GM23248 (cell line): ENCODE data around the gene GSE1. TPM values are rescaled to one million over a fixed set of nuclear protein-coding genes. Genes with fewer than 3 reads are reported as not detected.

Experiments
- DNase-seq: peaks from one replicate; pipeline ENCODE4 v3.0.0-alpha.2; 2015
- H2AFZ ChIP-seq: fragments of 200-600 bp; sonication (generic); 2 replicates; pipeline ENCODE4 v1.6.1; 2016; ENCODE audit warnings: antibody characterized with exemption
- H3F3A ChIP-seq: fragments of 200-600 bp; sonication (generic); 2 replicates; pipeline ENCODE4 v1.6.1; 2016; ENCODE audit warnings: mild to moderate bottlenecking, antibody characterized with exemption, mixed run types; ENCODE audit not compliant: insufficient read depth
- H3K27ac ChIP-seq: fragments of 200-600 bp; sonication (generic); 2 replicates; pipeline ENCODE4 v1.5.1; 2016; ENCODE audit warnings: mild to moderate bottlenecking
- H3K27me3 ChIP-seq: fragments of 200-600 bp; sonication (generic); replicated peaks from 2 replicates; pipeline ENCODE4 v1.6.1; 2016; ENCODE audit warnings: mild to moderate bottlenecking; ENCODE audit not compliant: insufficient read depth
- H3K36me3 ChIP-seq: fragments of 200-600 bp; sonication (generic); 2 replicates; pipeline ENCODE4 v1.6.1; 2016; ENCODE audit warnings: low read depth, mild to moderate bottlenecking
- H3K4me1 ChIP-seq: fragments of 200-600 bp; sonication (generic); 2 replicates; pipeline ENCODE4 v1.6.1; 2016; ENCODE audit warnings: mild to moderate bottlenecking; ENCODE audit not compliant: insufficient read depth
- H3K4me2 ChIP-seq: fragments of 200-600 bp; sonication (generic); one replicate; pipeline ENCODE4 v1.6.1; 2016; ENCODE audit warnings: mild to moderate bottlenecking; ENCODE audit not compliant: unreplicated experiment
- H3K4me3 ChIP-seq: fragments of 200-600 bp; sonication (generic); 2 replicates; pipeline ENCODE4 v1.5.1; 2016; ENCODE audit warnings: mild to moderate bottlenecking
- H3K79me2 ChIP-seq: fragments of 200-600 bp; sonication (generic); 2 replicates; pipeline ENCODE4 v1.6.1; 2016; ENCODE audit warnings: mild to moderate bottlenecking; ENCODE audit not compliant: insufficient read depth
- H3K9ac ChIP-seq: fragments of 200-600 bp; sonication (generic); 2 replicates; pipeline ENCODE4 v1.6.1; 2016; ENCODE audit warnings: mild to moderate bottlenecking
- H3K9me2 ChIP-seq: fragments of 200-600 bp; sonication (generic); 2 replicates; pipeline ENCODE4 v1.6.1; 2016; ENCODE audit warnings: mixed run types, mild to moderate bottlenecking, moderate library complexity; ENCODE audit not compliant: insufficient read depth
- H3K9me3 ChIP-seq: fragments of 200-600 bp; sonication (generic); one replicate; pipeline ENCODE4 v1.6.1; 2017; ENCODE audit warnings: low read depth
- H4K20me1 ChIP-seq: fragments of 200-600 bp; sonication (generic); 2 replicates; pipeline ENCODE4 v1.6.0; 2016; ENCODE audit not compliant: insufficient read depth
- EZH2 ChIP-seq: fragments of 200-600 bp; sonication (generic); IDR thresholded peaks from 2 replicates; pipeline ENCODE4 v1.6.1; 2018; ENCODE audit warnings: antibody characterized with exemption, mild to moderate bottlenecking; ENCODE audit not compliant: insufficient read depth, poor library complexity, severe bottlenecking
- EZH2phosphoT487 ChIP-seq: fragments of 200-600 bp; sonication (generic); IDR thresholded peaks from 2 replicates; pipeline ENCODE4 v1.6.1; 2018; ENCODE audit warnings: antibody characterized with exemption, moderate library complexity, mild to moderate bottlenecking, low read depth; ENCODE audit not compliant: insufficient read depth
- WGBS, 2 experiments: methylation state at CpG; one replicate each; pipeline ENCODE4 v1.1.6; 2015 to 2017; ENCODE audit warnings: low lambda C conversion rate in 2 of 2, low coverage in 1 of 2; ENCODE audit errors: missing lambda C conversion rate in 2 of 2; 5-methylcytosine and 5-hydroxymethylcytosine counted together
- in situ Hi-C: fragments of 300-500 bp; cut with MboI; formaldehyde crosslinking; loops from 2 replicates; pipeline ENCODE4 v1.15.0; 2020
- polyA plus RNA-seq: library from polyadenylated mRNA; unstranded; fragments of >200 nt; fragmentation: Nextera tagmentation; extraction: Ambion mirVana; gene quantifications from 2 replicates; pipeline ENCODE4 v1.2.1, GENCODE V29; 2016
- total RNA-seq: library from RNA; depleted of rRNA; stranded (reverse); fragments of >200 nt; shearing (Covaris generic); gene quantifications from 2 replicates; pipeline ENCODE4 v1.2.3, GENCODE V29; 2014

GSE1 gene
- total and polyA plus RNA-seq, 2 experiments from 2014 or later: 11.6 to 35.1 TPM

DNA sequence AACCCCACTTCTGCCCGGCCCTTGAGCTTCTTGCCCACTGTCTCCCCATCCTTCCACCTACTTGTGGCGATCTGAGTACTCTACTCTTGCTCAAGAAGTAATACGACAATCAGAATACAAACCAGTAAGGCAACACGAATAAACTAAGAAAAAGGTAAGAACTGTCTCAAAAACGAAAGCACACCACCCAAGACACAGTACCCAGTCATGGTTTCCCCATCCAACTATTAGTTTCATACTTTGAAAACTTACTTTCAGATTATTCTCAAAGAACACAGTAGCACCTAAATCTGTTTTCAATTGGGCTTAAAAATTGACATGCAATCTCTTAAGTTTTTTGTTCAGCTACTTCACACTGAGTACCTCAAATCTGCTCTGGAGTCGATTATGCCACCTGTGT, 61.7 kb downstream of the GSE1 start:
- WGBS, 2 experiments: 78 to 85% methylated on average over 6 of the region's 6 CpGs
- in situ Hi-C loops: no loop called here
- no peak overlapping the region for H3K27ac ChIP-seq

GRCh38 chr16:85675251-85675874, 62.2 kb downstream of the GSE1 start:
- H3K4me2 ChIP-seq: no peak overlapping the region
- peak; percentile 45 for DNase-seq
- in situ Hi-C loops: no loop called here
- no peaks in the 10 kb centered on the region for H3K9me3 ChIP-seq
- 0 out of 2 replicates have a peak, but pooled peaks cover under 1% of the 10 kb centered on the region for H3K79me2 ChIP-seq
- H3K4me1 ChIP-seq: no peaks in the 10 kb centered on the region
- H3K27me3 ChIP-seq: no peaks in the 10 kb centered on the region
- peaks cover 51% of the 10 kb centered on the region for H3K36me3 ChIP-seq
- no peak for TF ChIP-seq EZH2
- no peak for TF ChIP-seq EZH2phosphoT487
- H3K9ac ChIP-seq: no peak overlapping the region
- whole genome bisulfite sequencing, 2 experiments: 70 to 74% methylated on average over 4 of the region's 4 CpGs
- no peak overlapping the region for H3K27ac ChIP-seq
- H3F3A ChIP-seq: peaks cover 27% of the 10 kb centered on the region
- H3K4me3 ChIP-seq: no peak overlapping the region
- H2AFZ ChIP-seq: no peak overlapping the region
- H4K20me1 ChIP-seq: no peaks in the 10 kb centered on the region
- no peaks in the 10 kb centered on the region for H3K9me2 ChIP-seq

More for the DNA sequence above, 61.7 kb downstream of the GSE1 start:
- no peak overlapping the region for H3K4me3 ChIP-seq
- no peaks in the 10 kb centered on the region for H3K9me2 ChIP-seq
- no peaks in the 10 kb centered on the region for H4K20me1 ChIP-seq
- TF ChIP-seq EZH2phosphoT487 (no peak), EZH2 (no peak)
- H2AFZ ChIP-seq: no peak overlapping the region
- H3F3A ChIP-seq: peaks cover 31% of the 10 kb centered on the region
- DNase-seq: no peak
- H3K4me2 ChIP-seq: no peak overlapping the region
- H3K9ac ChIP-seq: no peak overlapping the region
- H3K4me1 ChIP-seq: no peaks in the 10 kb centered on the region
- 0 out of 2 replicates have a peak, but pooled peaks cover 4% of the 10 kb centered on the region for H3K79me2 ChIP-seq
- H3K9me3 ChIP-seq: no peaks in the 10 kb centered on the region
- H3K36me3 ChIP-seq: peaks cover 56% of the 10 kb centered on the region
- no peaks in the 10 kb centered on the region for H3K27me3 ChIP-seq

DNA sequence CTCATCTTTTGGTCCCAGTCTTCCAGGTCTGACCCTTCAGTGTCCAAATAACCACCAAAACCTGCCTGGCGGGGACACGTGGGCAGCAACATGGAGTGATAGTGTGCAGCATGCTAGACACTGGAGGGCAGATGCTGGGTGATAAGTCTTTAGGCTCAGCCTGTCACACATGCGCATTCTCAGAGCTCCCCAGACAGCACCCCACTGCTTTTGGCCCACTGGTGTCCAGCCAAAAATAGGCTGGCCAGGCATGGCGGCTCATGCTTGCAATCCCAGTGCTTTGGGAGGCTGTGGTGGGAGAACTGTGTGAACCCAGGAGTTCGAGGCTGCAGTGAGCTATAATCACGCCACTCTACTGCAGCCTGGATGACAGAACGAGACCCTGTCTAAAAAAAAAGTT, 63.3 kb downstream of the GSE1 start:
- Histone ChIP-seq H3K9me2 (no peaks in the 10 kb centered on the region), H3K79me2 (no peaks in the 10 kb centered on the region), H3K36me3 (peaks cover 48% of the 10 kb centered on the region), H3K4me3 (no peak overlapping the region), H3K27me3 (no peaks in the 10 kb centered on the region), H3K9me3 (no peaks in the 10 kb centered on the region), H3K27ac (no peak overlapping the region), H3F3A (peaks cover 30% of the 10 kb centered on the region), H2AFZ (no peak overlapping the region), H3K4me2 (no peak overlapping the region), H3K9ac (no peak overlapping the region), H3K4me1 (no peaks in the 10 kb centered on the region), H4K20me1 (no peaks in the 10 kb centered on the region)
- DNase-seq: no peak
- 92 to 95% methylated on average over 7 of the region's 7 CpGs for WGBS, 2 experiments
- in situ Hi-C loops: no loop called here
- TF ChIP-seq EZH2 (no peak), EZH2phosphoT487 (no peak)

DNA sequence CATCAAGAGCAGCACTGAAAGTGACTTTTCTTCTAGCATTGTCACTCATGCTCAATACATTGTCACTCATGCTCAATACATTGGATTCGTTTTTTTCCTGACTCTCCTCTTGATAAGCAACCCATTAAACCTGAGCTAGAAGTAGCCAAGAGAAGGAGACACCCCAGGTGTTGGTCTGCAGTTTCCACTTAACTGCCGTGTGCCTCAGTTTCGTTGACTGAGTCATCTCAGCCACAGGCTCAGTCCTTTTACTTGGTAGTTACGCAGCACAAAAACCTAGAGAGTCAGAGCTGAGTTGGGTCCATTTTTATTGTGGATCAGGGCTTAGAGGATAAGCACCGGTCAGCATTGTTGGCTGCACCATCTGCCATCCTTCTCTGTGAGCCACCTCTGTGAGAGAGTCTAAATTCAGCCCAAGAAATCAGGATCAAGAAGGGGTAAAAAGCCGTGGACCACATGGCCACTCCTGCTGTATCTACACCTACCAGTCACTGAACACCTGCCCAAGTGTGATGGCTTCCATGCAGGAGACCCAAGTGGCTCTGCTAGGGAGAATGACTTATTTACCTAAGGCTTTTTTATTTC, 64.4 kb downstream of the GSE1 start:
- WGBS, 2 experiments: 87 to 90% methylated on average over 6 of the region's 6 CpGs
- peaks cover 38% of the 10 kb centered on the region for H3K36me3 ChIP-seq

More for the DNA sequence above, 64.4 kb downstream of the GSE1 start:
- H3K9me2 ChIP-seq: no peaks in the 10 kb centered on the region
- no peak for DNase-seq
- H3K9me3 ChIP-seq: no peaks in the 10 kb centered on the region
- no peaks in the 10 kb centered on the region for H4K20me1 ChIP-seq
- no peak overlapping the region for H3K9ac ChIP-seq
- no peaks in the 10 kb centered on the region for H3K27me3 ChIP-seq
- no peaks in the 10 kb centered on the region for H3K79me2 ChIP-seq
- no peak overlapping the region for H3K4me2 ChIP-seq
- H3K4me3 ChIP-seq: no peak overlapping the region
- in situ Hi-C loops: no loop called here
- no peak for TF ChIP-seq EZH2phosphoT487
- no peak for TF ChIP-seq EZH2
- no peak overlapping the region for H3K27ac ChIP-seq
- H2AFZ ChIP-seq: no peak overlapping the region
- no peaks in the 10 kb centered on the region for H3K4me1 ChIP-seq
- peaks cover 36% of the 10 kb centered on the region for H3F3A ChIP-seq
